AG04449 (cell line): ENCODE results near the gene OSMR.

Experiments used
- CTCF ChIA-PET: fragments of 350-600 bp; formaldehyde crosslinking; extraction: SDS; loops from one replicate; lab custom pipeline; 2021; ENCODE audit warnings: antibody characterized with exemption; lab: Yijun Ruan, JAX
- POLR2A ChIA-PET: fragments of 400-600, 350-600 bp; formaldehyde crosslinking; extraction: SDS; loops from one replicate; lab custom pipeline; 2020; ENCODE audit warnings: antibody characterized with exemption, inconsistent platforms; lab: Yijun Ruan, JAX
- DNase-seq: peaks from one replicate; pipeline ENCODE4 v3.0.0-alpha.2; 2010; ENCODE audit warnings: low read depth, low spot score
- H3K4me3 ChIP-seq: 2 replicates; pipeline ENCODE4 v1.5.1; 2011; ENCODE audit warnings: low read depth, mild to moderate bottlenecking, control low read depth, low read length
- TF ChIP-seq, protein P1 (sequence below): IDR thresholded peaks from one replicate; pipeline ENCODE4 v1.5.1; 2011; ENCODE audit warnings: mild to moderate bottlenecking, moderate library complexity, low read length, control low read depth, inconsistent platforms; ENCODE audit not compliant: insufficient read depth; ENCODE audit errors: missing control alignments

OSMR gene

DNA sequence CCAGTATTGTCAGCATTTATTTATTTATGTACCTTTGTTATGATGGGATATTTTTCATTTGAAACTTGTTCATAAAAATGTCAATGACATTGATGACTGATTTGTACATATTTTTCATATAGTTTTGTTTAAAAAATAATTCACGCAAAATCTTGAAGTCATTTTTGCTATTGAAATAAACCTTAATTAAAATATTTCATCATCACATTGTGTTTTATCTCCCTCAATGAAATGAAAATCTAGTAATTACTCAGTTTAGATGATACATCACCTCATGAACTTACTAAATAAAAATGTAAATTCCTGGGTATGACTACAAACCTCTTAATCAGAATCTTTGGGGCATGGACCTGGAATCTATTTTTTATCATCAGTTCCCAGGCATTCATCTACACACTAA, 89.6 kb downstream of the OSMR start:
- H3K4me3 ChIP-seq, result no peak overlapping the region
- no peak for DNase-seq
- ChIA-PET CTCF (interaction anchor here (0.6 kb wide), 1 partner anchor 13 kb away, joined by 3 read pairs; no protein-coding TSS in a partner anchor), POLR2A (no interaction called here)
- TF ChIP-seq, protein P1, sequence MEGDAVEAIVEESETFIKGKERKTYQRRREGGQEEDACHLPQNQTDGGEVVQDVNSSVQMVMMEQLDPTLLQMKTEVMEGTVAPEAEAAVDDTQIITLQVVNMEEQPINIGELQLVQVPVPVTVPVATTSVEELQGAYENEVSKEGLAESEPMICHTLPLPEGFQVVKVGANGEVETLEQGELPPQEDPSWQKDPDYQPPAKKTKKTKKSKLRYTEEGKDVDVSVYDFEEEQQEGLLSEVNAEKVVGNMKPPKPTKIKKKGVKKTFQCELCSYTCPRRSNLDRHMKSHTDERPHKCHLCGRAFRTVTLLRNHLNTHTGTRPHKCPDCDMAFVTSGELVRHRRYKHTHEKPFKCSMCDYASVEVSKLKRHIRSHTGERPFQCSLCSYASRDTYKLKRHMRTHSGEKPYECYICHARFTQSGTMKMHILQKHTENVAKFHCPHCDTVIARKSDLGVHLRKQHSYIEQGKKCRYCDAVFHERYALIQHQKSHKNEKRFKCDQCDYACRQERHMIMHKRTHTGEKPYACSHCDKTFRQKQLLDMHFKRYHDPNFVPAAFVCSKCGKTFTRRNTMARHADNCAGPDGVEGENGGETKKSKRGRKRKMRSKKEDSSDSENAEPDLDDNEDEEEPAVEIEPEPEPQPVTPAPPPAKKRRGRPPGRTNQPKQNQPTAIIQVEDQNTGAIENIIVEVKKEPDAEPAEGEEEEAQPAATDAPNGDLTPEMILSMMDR, result no peak

DNA sequence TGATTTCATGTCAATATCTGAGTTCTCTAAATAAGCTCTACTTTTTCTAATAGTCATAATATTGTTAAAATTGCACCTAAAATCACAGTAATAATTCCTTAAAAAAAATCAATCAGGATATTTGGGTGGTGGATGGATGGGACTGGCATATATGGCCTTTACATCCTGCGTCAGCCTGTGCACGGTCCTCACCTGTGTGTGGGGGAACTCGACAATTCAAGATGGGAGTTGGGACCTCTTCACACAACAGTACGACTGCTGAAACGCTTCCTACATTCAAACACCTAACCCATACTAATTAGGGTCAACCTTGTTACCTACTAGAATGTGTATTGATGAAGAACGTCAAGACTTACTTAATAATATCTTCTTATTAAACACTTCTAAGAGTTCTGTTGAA, 90.5 kb downstream of the OSMR start:
- TF ChIP-seq, protein P1, result no peak
- CTCF ChIA-PET, result interaction anchor here (0.6 kb wide), 1 partner anchor 12 kb away, joined by 3 read pairs; no protein-coding TSS in a partner anchor
- POLR2A ChIA-PET, result no interaction called here
- DNase-seq, result no peak
- H3K4me3 ChIP-seq, result no peak overlapping the region

DNA sequence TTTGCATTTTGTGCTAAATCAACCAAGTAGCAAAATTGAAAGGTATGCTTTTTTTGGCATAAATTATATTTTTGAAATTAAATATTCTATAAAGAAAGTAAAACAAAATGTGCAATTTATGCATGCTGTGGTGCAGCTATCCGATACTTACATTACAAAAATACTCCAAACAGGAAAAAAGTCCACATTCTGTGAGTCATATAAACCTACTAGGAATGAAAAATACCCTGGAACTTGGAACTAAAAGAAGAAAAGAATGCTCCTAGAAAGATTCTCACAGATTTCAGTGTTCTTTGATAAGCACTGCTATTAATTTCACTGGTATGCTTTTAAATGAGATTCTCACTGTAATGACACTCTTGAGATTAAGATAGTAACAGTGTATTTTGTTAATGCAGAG, 92.6 kb downstream of the OSMR start:
- TF ChIP-seq, protein P1, result no peak
- POLR2A ChIA-PET, result no interaction called here
- DNase-seq, result no peak
- CTCF ChIA-PET, result interaction anchor here (1.3 kb wide), 1 partner anchor 556 kb away, joined by 3 read pairs; no protein-coding TSS in a partner anchor
- H3K4me3 ChIP-seq, result no peak overlapping the region

DNA sequence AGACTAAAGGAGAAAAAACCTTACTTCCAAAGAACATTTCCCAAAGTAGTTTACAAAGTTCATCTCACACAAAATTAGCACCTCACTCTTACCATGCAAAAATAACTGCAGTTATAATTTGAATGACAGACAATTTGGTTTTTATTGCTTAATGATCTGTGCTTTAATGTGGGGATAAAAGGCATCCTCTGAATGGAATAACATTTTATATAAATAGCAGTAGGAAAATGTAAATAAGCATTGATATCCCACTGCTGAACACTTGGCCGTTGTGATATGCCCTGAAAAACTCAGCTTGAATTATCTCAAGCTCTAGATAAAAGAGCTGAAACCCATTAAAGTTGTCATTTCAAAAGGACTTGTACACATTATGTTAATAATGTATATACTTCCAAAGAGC, 93.2 kb downstream of the OSMR start:
- DNase-seq, result no peak
- no peak overlapping the region for H3K4me3 ChIP-seq
- CTCF ChIA-PET, result interaction anchor here (1.3 kb wide), 1 partner anchor 556 kb away, joined by 3 read pairs; no protein-coding TSS in a partner anchor
- TF ChIP-seq, protein P1, result no peak
- POLR2A ChIA-PET, result no interaction called here

DNA sequence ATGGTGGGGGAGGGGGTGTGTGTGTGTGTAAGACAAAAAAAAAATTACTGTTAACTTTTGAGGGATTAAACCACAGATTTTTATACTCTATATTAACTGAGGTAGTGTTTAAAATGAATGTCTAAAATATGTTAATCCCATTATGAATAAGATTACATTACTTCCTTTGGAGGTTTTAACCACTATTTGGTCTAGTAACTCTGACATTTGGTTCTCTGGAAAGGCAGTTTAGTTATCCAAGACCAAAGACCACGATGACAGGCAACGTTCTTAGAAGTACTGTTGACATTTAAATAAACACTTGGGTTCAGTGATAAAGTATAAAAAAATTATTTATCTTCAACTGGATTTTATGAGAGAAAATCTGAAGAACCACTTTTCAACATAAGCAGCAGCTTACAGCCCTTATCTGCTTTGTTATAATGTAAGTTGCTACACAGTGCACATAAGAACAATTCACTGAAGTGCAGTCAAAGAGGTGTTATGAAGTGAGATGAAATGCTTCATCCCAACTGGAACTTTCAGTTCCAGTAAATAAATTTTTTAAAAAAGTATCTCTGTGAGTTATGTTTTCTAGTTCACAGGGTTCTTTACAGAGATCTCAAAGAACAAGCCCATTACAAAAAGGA, 94.5 kb downstream of the OSMR start:
- ChIA-PET CTCF (interaction anchor here (1.6 kb wide), 1 partner anchor 141 kb away, joined by 3 read pairs; no protein-coding TSS in a partner anchor), POLR2A (no interaction called here)
- TF ChIP-seq, protein P1, result no peak
- no peak overlapping the region for H3K4me3 ChIP-seq
- DNase-seq, result no peak

DNA sequence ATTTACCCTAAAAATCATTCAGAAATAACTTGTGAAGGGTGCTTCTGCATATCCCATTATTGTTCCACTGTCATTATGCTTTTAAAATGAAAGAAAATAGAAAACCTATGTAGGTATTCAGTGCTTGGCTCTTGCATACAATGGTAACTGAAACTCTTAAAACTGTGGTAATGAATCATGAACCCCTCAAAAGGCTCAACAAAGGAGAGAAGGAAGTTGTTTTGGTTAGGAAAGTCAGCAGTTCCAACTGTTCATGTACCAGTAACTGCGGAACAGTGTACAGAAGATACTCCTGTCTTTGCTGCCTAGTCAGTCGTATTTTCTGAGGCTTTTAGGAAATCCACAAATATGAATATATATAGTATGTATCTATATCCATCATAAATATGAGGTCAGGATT, 96.1 kb downstream of the OSMR start:
- ChIA-PET POLR2A (no interaction called here), CTCF (no interaction called here)
- no peak for DNase-seq
- H3K4me3 ChIP-seq, result no peak overlapping the region
- TF ChIP-seq, protein P1, result no peak
